DLD1 (cell line): ENCODE results near the gene SEL1L2.

Experiments used
- in situ Hi-C: cut with HindIII; loops from 2 replicates; pipeline ENCODE4 v1.10.0; 2017; ENCODE audit warnings: low sequenced_read_pairs

Gene SEL1L2

GRCh38 chr20:13930281-13930680 lies 60.1 kb downstream of the SEL1L2 start:
- in situ Hi-C loops: no loop called here

- in situ Hi-C loops: no loop called here
These were observed 60.6 kb downstream of the SEL1L2 start for GRCh38 chr20:13929836-13930235.

- in situ Hi-C loops: no loop called here
These were observed 61.5 kb downstream of the SEL1L2 start for GRCh38 chr20:13928901-13929300.

GRCh38 chr20:13927171-13927570 lies 63.2 kb downstream of the SEL1L2 start:
- in situ Hi-C loops: no loop called here

- in situ Hi-C loops: no loop called here
These were observed 68.2 kb downstream of the SEL1L2 start for GRCh38 chr20:13922241-13922640.

GRCh38 chr20:13915284-13915683 lies 75.1 kb downstream of the SEL1L2 start:
- in situ Hi-C loops: no loop called here

- in situ Hi-C loops: no loop called here
These were observed 76.8 kb downstream of the SEL1L2 start for GRCh38 chr20:13913572-13913971.

- in situ Hi-C loops: no loop called here
These were observed 77.3 kb downstream of the SEL1L2 start for GRCh38 chr20:13913131-13913530.

GRCh38 chr20:13910492-13910891 lies 79.9 kb downstream of the SEL1L2 start:
- in situ Hi-C loops: no loop called here

GRCh38 chr20:13909067-13909466 lies 81.3 kb downstream of the SEL1L2 start:
- in situ Hi-C loops: no loop called here

- in situ Hi-C loops: no loop called here
These were observed 85.6 kb downstream of the SEL1L2 start for GRCh38 chr20:13904766-13905165.

- in situ Hi-C loops: no loop called here
These were observed 89.9 kb downstream of the SEL1L2 start for GRCh38 chr20:13900496-13900895.

- in situ Hi-C loops: no loop called here
These were observed 92.3 kb downstream of the SEL1L2 start for GRCh38 chr20:13898012-13898612.

- in situ Hi-C loops: no loop called here
These were observed 98.8 kb downstream of the SEL1L2 start for GRCh38 chr20:13891575-13891974.

- in situ Hi-C loops: no loop called here
These were observed 105.6 kb downstream of the SEL1L2 start for GRCh38 chr20:13884803-13885202.

GRCh38 chr20:13883425-13883824 lies 107.0 kb downstream of the SEL1L2 start:
- in situ Hi-C loops: no loop called here

GRCh38 chr20:13878566-13878965 lies 111.8 kb downstream of the SEL1L2 start:
- in situ Hi-C loops: no loop called here

- in situ Hi-C loops: no loop called here
These were observed 112.6 kb downstream of the SEL1L2 start for GRCh38 chr20:13877793-13878192.

GRCh38 chr20:13875265-13875811 lies 115.1 kb downstream of the SEL1L2 start:
- in situ Hi-C loops: no loop called here

GRCh38 chr20:13874394-13875157 lies 115.8 kb downstream of the SEL1L2 start:
- in situ Hi-C loops: no loop called here

- in situ Hi-C loops: no loop called here
These were observed 116.6 kb downstream of the SEL1L2 start for GRCh38 chr20:13873831-13874230.

GRCh38 chr20:13870170-13870748 lies 120.2 kb downstream of the SEL1L2 start:
- in situ Hi-C loops: no loop called here
